Neural cell (in vitro differentiated cells): ENCODE results near the gene PCYT1B.

Experiments used
- CTCF ChIP-seq: fragments of 450-650 bp; IDR thresholded peaks from 2 replicates; pipeline ENCODE4 v1.5.1; 2014; ENCODE audit warnings: antibody characterized with exemption, mild to moderate bottlenecking, moderate library complexity; ENCODE audit not compliant: poor library complexity, severe bottlenecking
- EZH2 ChIP-seq: fragments of 200-600, 300-800 bp; shearing (Covaris generic), sonication (generic); IDR thresholded peaks from 2 replicates; pipeline ENCODE4 v1.6.1; 2014; ENCODE audit warnings: antibody characterized with exemption, low read length, borderline replicate concordance, mild to moderate bottlenecking; ENCODE audit not compliant: insufficient read depth, poor library complexity, severe bottlenecking

DNA sequence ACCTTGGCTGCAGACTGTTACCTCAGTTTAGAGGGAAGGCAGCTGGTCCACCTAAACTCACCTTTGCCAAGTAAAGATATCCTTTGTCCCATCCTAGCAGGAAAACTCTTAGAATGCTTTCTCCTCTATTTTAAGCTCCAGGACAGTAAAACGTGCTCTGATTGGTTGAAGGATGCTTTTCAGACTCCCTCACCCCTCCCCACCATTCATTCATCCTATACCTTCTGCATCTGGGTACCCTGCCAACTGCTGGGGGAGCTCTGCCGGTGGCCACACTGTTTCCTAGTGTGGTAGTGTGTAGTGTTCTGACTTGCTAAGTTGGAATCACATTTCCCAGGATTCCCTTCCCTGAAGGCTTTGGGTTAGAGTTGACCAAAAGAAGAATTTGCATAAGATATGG is 26.3 kb upstream of the PCYT1B start:
- TF ChIP-seq EZH2 (no peak), CTCF (no peak)
